Breast epithelium (tissue), 3 donors: ENCODE measurements around the gene SLIT1.

ENCODE experiments used
- CTCF ChIP-seq, 3 donors: fragments of 450-650 bp; IDR thresholded peaks; one replicate each; pipeline ENCODE4 v1.5.1; 2016 to 2017; ENCODE audit warnings: antibody characterized with exemption in 3 of 3, mild to moderate bottlenecking in 3 of 3, moderate library complexity in 3 of 3
- POLR2A ChIP-seq: fragments of 450-650 bp; IDR thresholded peaks from one replicate; pipeline ENCODE4 v1.6.1; 2016; ENCODE audit warnings: antibody characterized with exemption, mild to moderate bottlenecking, moderate library complexity
- POLR2AphosphoS5 ChIP-seq, 3 donors: sonication (generic); formaldehyde crosslinking; IDR thresholded peaks; one replicate each; pipeline ENCODE4 v1.6.1; 2017; ENCODE audit warnings: antibody characterized with exemption in 3 of 3

GRCh38 chr10:97065128-97065527 lies 120.6 kb downstream of the SLIT1 start:
- TF ChIP-seq CTCF (IDR thresholded peaks at IDR 0.05) (no peak), POLR2A (no peak), POLR2AphosphoS5 (IDR thresholded peaks at IDR 0.05) (no peak)
